PC-9 (cell line): ENCODE data around the gene LMLN.

Experiments used
- EZH2 ChIP-seq: fragments of 200-600 bp; sonication (generic); IDR thresholded peaks from 2 replicates; pipeline ENCODE4 v1.8.0; 2017; ENCODE audit warnings: antibody characterized with exemption, low read depth
- TF ChIP-seq, protein P1 (sequence below): fragments of 200-600 bp; sonication (generic); conservative IDR thresholded peaks from 2 replicates; pipeline ENCODE4 v1.6.1; 2017; ENCODE audit warnings: mixed run types, antibody characterized with exemption, mild to moderate bottlenecking, moderate library complexity

DNA sequence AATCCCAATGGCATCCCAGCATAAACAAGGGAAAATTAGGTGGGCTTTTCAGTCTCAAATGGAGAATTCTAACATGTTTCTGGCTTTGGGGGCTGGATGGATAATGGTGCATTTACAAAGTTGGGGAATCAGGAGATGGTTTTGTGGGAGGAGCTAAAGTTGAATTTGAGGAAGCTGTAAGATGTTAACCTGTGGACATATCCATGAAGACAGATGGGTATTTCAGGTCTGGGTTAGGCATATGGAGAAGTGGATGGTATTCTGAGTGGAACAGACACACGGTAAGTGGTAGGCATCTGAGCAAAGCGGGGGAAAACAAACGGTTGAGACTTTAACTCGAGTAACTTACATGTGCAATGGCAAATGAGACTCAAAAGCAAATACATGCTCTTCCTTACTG lies 1.7 kb upstream of the LMLN start:
- TF ChIP-seq, protein P1, sequence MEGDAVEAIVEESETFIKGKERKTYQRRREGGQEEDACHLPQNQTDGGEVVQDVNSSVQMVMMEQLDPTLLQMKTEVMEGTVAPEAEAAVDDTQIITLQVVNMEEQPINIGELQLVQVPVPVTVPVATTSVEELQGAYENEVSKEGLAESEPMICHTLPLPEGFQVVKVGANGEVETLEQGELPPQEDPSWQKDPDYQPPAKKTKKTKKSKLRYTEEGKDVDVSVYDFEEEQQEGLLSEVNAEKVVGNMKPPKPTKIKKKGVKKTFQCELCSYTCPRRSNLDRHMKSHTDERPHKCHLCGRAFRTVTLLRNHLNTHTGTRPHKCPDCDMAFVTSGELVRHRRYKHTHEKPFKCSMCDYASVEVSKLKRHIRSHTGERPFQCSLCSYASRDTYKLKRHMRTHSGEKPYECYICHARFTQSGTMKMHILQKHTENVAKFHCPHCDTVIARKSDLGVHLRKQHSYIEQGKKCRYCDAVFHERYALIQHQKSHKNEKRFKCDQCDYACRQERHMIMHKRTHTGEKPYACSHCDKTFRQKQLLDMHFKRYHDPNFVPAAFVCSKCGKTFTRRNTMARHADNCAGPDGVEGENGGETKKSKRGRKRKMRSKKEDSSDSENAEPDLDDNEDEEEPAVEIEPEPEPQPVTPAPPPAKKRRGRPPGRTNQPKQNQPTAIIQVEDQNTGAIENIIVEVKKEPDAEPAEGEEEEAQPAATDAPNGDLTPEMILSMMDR: no peak
- no peak for TF ChIP-seq EZH2
